Fibroblast of skin of right biceps (primary cell): ENCODE measurements around the gene ANKRD6.

Experiments
- DNase-seq: peaks from one replicate; pipeline ENCODE4 v3.0.0-alpha.2; 2013

ANKRD6 gene

GRCh38 chr6:89566930-89567629, 134.1 kb downstream of the ANKRD6 start:
- no peak for DNase-seq

DNA sequence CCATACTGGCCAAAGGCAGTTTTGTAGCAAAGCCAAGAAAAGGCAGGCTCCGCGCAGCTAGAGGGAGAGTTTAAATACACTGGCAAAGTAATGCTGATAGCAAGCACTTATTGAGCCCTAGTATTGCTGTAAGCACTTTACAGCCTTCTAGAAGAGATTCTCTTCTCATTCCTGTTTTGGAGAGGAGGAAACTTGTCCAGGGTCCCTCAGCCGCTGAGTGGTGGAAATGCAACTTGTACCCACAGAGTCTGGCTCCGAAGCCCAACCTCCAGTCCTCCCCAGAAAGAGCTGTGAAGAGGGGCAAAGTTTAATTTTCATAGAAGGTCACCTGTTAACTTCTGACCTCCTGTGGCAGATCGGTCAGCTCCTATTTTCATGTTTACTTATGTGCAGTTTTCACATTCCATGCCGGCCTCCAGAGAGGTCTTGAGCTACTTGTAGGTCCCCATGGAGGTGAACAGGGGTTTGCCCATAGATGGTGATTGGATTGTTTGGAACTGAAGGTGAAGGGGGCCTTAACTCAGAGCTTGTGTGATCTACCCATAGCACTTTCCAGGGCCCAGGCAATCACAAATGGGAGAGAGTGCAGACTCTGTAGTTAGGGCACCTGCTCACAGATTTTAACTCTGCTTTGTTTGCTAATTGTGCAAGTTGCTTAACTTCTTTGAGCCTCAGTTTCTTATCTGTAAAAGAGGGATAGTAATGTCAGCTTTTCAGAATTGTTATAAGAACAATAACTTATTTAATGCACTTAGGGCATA, 134.9 kb downstream of the ANKRD6 start:
- DNase-seq, result no peak

DNA sequence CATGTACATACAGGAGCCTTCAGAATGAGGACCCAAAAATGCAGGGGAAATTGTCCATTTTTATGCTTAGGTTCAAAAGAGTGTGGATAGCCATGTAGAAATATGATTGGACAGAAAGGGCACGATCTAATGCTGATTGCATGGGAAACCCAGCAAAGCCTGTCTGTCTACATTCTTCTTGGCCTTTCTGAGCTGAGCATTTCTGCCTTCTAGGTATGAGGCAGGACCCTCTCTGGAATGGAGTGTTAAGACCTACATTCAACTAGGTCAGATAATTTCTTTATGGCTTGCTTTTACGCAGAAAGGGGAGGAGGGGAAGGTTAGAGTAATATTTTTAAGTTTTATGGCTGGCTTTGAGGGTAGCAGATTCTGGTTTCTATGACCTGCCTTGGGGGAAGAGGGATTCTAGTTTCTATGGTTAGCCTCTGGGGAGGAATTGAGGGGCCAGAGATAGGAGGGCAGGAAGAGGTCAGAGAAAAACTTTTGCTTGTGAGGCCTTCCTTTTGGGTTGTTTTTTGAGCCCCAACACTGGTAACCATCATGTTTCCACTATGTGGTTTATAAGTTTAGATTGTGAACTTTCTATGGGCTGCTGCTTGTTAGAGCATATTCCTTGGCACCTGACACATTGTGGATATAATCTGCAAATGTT, 142.1 kb downstream of the ANKRD6 start:
- no peak for DNase-seq

DNA sequence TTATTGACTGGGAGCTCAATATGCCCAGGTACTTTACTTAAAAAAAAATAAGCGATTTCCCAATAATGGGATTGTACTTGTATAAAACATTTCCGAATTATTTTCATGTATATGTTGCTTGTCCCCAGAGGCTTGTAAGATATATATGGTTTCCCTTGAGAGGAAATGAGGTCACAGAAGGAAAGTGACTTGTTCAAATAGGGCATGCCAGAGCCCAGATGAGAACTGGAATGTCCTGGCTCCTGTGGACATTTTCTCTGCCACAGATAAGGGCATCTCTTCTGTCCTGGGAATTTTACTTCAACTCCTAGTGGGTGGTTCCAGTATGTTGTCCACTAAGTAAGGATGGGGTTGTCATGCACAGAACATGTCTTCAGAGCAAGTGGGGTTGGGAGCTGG, 142.6 kb downstream of the ANKRD6 start:
- no peak for DNase-seq

DNA sequence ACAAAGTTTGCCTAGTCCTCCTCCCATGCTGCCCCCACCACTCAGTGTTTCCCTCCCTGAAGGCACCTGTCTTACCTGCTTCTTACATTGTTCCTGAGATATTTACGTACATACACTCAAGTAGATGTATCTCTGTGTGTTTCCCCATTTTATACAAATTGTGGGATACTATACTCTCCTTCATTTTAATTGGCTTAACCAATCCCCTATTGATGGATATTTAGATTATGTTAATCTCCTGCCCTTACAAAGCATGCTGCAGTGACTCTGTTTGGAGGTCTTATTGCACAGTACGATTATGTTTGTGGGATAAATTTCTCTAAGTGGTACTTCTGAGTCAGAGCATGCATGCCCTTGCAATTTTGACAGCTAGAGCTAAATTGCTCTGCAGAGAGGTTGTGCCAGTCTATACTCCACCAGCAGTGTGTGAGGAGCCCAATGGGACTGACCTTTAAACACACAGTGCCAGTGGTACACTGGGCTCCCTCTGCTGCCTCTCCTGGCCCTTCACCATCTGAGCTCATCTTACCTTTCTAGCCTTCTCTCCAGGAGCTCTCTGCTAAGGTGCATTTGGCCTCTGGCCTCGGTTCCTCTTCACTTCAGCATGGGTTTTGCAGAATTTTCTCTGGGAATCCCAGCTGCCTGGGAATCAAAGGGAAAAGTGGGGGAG, 148.2 kb downstream of the ANKRD6 start:
- no peak for DNase-seq

DNA sequence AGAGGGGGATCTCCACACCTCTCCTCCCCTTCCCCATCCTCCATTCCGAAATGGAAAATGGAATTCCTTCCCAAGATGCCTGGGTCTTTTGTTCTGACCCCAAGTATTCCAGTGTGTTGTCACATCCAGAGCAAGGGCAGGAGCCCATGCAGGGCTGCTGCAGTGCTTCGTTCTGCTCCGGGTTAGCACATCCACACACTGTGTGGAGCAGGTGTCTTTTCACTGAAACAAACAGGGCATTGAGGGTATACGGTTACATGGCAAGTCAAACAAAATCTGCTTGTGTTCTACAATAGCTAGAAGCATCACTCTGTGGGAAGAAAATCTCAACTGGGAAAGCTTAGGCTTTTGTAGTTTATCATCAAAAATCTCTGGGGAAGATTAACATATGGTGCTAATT, 148.7 kb downstream of the ANKRD6 start:
- no peak for DNase-seq

GRCh38 chr6:89582669-89583325, 149.8 kb downstream of the ANKRD6 start:
- no peak for DNase-seq

DNA sequence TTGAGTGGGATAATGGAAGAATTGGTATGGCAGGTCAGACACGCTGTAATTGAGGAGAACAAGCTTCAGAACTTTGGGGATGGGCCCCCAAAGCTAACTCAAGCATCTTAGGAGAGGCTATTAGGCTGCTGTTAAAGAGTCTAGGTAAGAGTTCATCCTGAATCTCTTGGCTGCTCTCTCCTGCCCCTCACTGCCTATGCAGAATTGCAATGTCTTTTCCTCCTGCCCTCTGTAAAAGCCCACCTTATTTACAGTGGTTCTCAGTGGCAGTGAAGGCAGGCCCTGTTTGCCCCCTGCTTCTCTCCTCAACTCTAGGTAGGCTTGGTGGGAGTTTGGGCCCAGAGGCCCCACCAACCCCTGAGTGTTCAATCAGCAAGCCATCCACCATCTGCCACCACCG, 150.6 kb downstream of the ANKRD6 start:
- DNase-seq, result no peak

GRCh38 chr6:89584539-89584938, 151.6 kb downstream of the ANKRD6 start:
- DNase-seq, result no peak

DNA sequence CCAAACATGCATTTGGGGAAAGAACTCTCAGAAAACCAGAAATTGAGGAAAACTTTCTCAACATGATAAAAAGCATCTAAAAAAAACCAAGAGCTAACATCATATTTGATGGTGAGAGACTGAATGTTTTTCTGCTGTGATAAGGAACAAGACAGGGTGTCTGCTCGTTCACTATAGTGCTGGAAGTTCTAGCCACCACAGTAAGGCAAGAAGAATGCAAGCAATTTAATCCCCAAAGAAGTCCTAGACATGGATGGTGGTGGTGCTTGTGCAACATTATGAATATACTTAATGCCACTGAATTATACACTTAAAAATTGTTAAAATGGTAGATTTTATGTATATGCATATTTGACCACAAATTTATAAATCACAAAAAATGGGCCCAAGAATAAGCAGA, 152.2 kb downstream of the ANKRD6 start:
- peak; percentile 25 for DNase-seq

DNA sequence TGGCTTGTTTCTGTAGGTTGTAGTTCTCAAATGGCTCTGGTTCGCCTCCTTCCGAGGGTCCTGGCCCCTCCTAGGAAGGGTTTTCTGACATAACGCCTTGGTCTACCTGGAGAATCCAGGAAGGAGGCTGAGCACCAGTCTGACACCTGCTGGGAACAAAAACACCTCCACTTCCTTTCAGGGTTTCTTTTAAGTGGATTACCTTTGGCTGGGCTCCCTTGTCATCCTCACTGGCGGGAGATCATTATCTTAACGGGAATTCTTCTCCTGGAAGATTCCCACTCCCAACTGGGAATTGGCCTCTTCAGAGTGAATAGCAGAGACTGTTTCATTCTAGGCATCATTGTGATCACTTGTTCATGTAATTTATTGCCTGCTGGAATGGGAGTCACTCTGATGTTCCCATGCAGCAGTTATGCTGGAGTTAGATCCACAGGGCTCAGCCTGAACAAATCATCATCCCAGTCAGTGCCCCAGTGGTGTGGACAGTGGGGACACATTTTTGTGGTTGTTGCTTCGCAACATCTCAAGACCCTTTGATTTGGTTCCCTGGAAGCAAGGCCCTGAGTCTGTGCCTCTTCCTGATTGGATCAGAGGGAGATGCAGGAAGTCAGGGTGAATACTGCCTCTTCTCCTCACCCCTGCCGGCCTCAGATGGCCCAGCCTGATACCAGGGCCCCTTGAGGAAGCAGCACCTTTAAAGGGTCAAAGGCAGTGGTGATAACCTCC, 156.5 kb downstream of the ANKRD6 start:
- no peak for DNase-seq

GRCh38 chr6:89590133-89590532, 157.2 kb downstream of the ANKRD6 start:
- DNase-seq, result no peak

- DNase-seq, result no peak
Observed at GRCh38 chr6:89591745-89592144, 158.8 kb downstream of the ANKRD6 start.

DNA sequence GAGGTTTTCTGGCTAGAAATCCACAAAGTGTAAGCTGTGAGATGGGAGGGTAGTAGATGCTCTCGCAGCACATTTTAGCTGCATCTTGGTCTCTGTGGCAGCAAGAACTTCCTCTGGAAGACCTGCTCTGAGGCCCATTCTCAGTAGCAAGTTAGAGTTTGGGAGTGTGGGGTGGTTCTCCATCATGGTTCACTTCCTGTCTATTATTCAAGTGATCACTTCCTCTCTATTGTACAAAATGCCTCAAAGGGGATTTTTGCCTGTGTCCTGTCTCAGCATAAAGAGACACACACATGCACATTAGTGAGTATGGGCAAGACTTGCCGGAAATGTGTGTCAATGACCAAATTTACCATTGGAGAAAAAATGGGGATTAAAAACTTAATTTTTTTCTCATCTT, 163.1 kb downstream of the ANKRD6 start:
- no peak for DNase-seq

- DNase-seq, result no peak
Observed at GRCh38 chr6:89596484-89596883, 163.5 kb downstream of the ANKRD6 start.

- DNase-seq, result no peak
Observed at GRCh38 chr6:89597372-89597771, 164.4 kb downstream of the ANKRD6 start.

GRCh38 chr6:89597988-89598387, 165.0 kb downstream of the ANKRD6 start:
- DNase-seq, result peak; percentile 44

DNA sequence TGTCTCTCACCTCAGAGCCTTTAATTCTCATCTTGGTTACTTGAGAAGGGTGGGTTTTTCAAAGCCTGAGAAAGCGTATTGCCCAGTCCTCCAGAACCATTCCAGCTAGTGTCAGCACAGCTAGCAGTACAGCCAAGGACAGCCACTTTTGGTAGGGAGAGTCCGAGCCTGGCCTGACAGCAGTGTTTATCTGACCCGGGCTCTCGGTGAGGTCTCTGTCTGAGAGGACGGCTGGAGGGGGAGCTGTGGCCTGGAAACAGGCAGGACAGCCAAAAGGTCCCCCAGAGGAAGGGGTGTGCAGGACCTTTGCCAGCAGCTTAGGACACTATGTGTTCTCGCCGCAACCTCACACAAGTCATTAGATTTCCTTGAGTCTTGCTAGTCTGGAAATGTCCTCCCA, 166.8 kb downstream of the ANKRD6 start:
- DNase-seq, result no peak

- no peak for DNase-seq
Observed at GRCh38 chr6:89602166-89602565, 169.2 kb downstream of the ANKRD6 start.

GRCh38 chr6:89604653-89605052, 171.7 kb downstream of the ANKRD6 start:
- DNase-seq, result no peak

GRCh38 chr6:89605861-89606260, 172.9 kb downstream of the ANKRD6 start:
- no peak for DNase-seq

DNA sequence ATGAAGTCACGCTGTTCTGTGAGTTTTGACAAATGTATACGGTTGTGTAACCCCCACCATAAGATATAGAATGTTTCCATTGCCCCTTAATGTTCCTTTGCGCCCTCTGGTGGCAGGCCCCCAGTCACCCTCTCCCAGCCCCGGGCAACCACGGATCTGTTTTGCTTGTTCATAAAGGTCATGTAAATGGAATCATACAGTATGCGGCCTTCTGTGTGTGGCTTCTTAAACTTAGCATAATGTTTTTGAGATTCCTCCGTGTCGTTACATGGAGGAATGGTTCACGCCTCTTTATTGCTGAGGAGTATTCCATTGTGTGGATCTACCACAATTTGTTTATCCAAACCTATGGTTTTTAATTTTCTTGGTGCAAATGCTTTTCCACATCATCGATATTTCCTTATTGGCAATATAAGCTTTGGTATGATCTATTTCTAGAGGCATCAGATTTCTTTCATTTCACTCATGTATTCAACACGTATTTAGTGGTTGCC, 177.2 kb downstream of the ANKRD6 start:
- DNase-seq, result peak; percentile 40
